Neural cell (in vitro differentiated cells): ENCODE measurements around the gene CLGN. TPM values are rescaled to one million over a fixed set of nuclear protein-coding genes. Genes with fewer than 3 reads are reported as not detected.

Experiments used
- H2AFZ ChIP-seq: fragments of 200-600, 300-800 bp; sonication (generic), shearing (Covaris generic); 2 replicates; pipeline ENCODE4 v1.6.0; 2014; ENCODE audit warnings: low read depth, mild to moderate bottlenecking, antibody characterized with exemption, low read length, moderate library complexity
- H3F3A ChIP-seq: fragments of 200-600 bp; shearing (Covaris generic); 2 replicates; pipeline ENCODE4 v1.6.1; 2016; ENCODE audit warnings: mild to moderate bottlenecking, moderate library complexity, mixed read lengths, antibody characterized with exemption, low read length; ENCODE audit not compliant: insufficient read depth, poor library complexity, severe bottlenecking
- H3K27ac ChIP-seq: fragments of 200-600, 300-800 bp; sonication (generic), shearing (Covaris generic); 2 replicates; pipeline ENCODE4 v1.5.1; 2014; ENCODE audit warnings: mild to moderate bottlenecking, low read length, moderate library complexity
- H3K27me3 ChIP-seq: fragments of 300-800, 200-600 bp; sonication (generic), shearing (Covaris generic); 2 replicates; pipeline ENCODE4 v1.6.0; 2014; ENCODE audit warnings: mild to moderate bottlenecking, low read depth, low read length, moderate library complexity; ENCODE audit not compliant: insufficient read depth
- H3K36me3 ChIP-seq: fragments of 300-800, 200-600 bp; sonication (generic), shearing (Covaris generic); 2 replicates; pipeline ENCODE4 v1.5.1; 2014; ENCODE audit warnings: mild to moderate bottlenecking, antibody characterized with exemption, low read length, moderate library complexity; ENCODE audit not compliant: insufficient read depth
- H3K4me2 ChIP-seq: fragments of 300-800, 200-600 bp; sonication (generic), shearing (Covaris generic); 2 replicates; pipeline ENCODE4 v1.6.0; 2014; ENCODE audit warnings: mild to moderate bottlenecking, low read length
- H3K4me3 ChIP-seq: fragments of 300-800, 200-600 bp; sonication (generic), shearing (Covaris generic); 2 replicates; pipeline ENCODE4 v1.5.1; 2014; ENCODE audit warnings: mild to moderate bottlenecking, low read length, moderate library complexity
- H3K79me2 ChIP-seq: fragments of 200-600 bp; shearing (Covaris generic); replicated peaks from 2 replicates; pipeline ENCODE4 v1.6.0; 2014; ENCODE audit warnings: mild to moderate bottlenecking, low read length, moderate library complexity; ENCODE audit not compliant: insufficient read depth
- H3K9ac ChIP-seq: fragments of 300-800, 200-600 bp; sonication (generic), shearing (Covaris generic); 2 replicates; pipeline ENCODE4 v1.6.1; 2016; ENCODE audit warnings: mild to moderate bottlenecking, low read length, mixed read lengths
- H3K9me2 ChIP-seq: fragments of 200-600 bp; shearing (Covaris generic); 2 replicates; pipeline ENCODE4 v1.6.1; 2016; ENCODE audit warnings: mild to moderate bottlenecking, low read length, mixed read lengths; ENCODE audit not compliant: insufficient read depth
- H3K9me3 ChIP-seq: fragments of 200-600, 300-800 bp; sonication (generic), shearing (Covaris generic); 2 replicates; pipeline ENCODE4 v1.6.1; 2016; ENCODE audit warnings: mild to moderate bottlenecking, mixed run types, low read length, moderate library complexity, mixed read lengths
- H4K20me1 ChIP-seq: fragments of 200-600 bp; shearing (Covaris generic); 2 replicates; pipeline ENCODE4 v1.6.1; 2016; ENCODE audit warnings: mild to moderate bottlenecking, mixed run types; ENCODE audit not compliant: insufficient read depth
- EP300 ChIP-seq: fragments of 450-650 bp; conservative IDR thresholded peaks from 2 replicates; pipeline ENCODE4 v1.6.1; 2014; ENCODE audit warnings: antibody characterized with exemption, mild to moderate bottlenecking, moderate library complexity; ENCODE audit not compliant: poor library complexity, severe bottlenecking
- EZH2 ChIP-seq: fragments of 200-600, 300-800 bp; shearing (Covaris generic), sonication (generic); IDR thresholded peaks from 2 replicates; pipeline ENCODE4 v1.6.1; 2014; ENCODE audit warnings: antibody characterized with exemption, low read length, borderline replicate concordance, mild to moderate bottlenecking; ENCODE audit not compliant: insufficient read depth, poor library complexity, severe bottlenecking
- MXI1 ChIP-seq: fragments of 450-650 bp; conservative IDR thresholded peaks from 2 replicates; pipeline ENCODE4 v1.6.1; 2014; ENCODE audit warnings: antibody characterized with exemption, mild to moderate bottlenecking; ENCODE audit not compliant: poor library complexity, severe bottlenecking
- POLR2AphosphoS5 ChIP-seq: IDR thresholded peaks from 2 replicates; pipeline ENCODE4 v1.6.1; 2012
- RAD21 ChIP-seq: fragments of 450-650 bp; conservative IDR thresholded peaks from 2 replicates; pipeline ENCODE4 v1.6.1; 2014; ENCODE audit warnings: antibody characterized with exemption, mild to moderate bottlenecking, moderate library complexity
- SMC3 ChIP-seq: fragments of 450-650 bp; conservative IDR thresholded peaks from 2 replicates; pipeline ENCODE4 v1.6.1; 2014; ENCODE audit warnings: antibody characterized with exemption, mild to moderate bottlenecking, moderate library complexity; ENCODE audit not compliant: poor library complexity
- TAF1 ChIP-seq: IDR thresholded peaks from 2 replicates; pipeline ENCODE4 v1.6.1; 2012; ENCODE audit warnings: low read depth
- polyA plus RNA-seq: library from polyadenylated mRNA; depleted of rRNA; stranded (reverse); fragments of >200 nt; gene quantifications from 2 replicates; pipeline ENCODE4 v1.2.3, GENCODE V29; 2014
- TF ChIP-seq, protein P1 (sequence below): fragments of 450-650 bp; IDR thresholded peaks from 2 replicates; pipeline ENCODE4 v1.5.1; 2014; ENCODE audit warnings: antibody characterized with exemption, mild to moderate bottlenecking, moderate library complexity; ENCODE audit not compliant: poor library complexity, severe bottlenecking
- TF ChIP-seq, protein P2 (sequence below): IDR thresholded peaks from 2 replicates; pipeline ENCODE4 v1.6.1; 2012; ENCODE audit warnings: borderline replicate concordance

The CLGN gene
- polyA plus RNA-seq, 1 donor from 2014 or later = 20.8 TPM

DNA sequence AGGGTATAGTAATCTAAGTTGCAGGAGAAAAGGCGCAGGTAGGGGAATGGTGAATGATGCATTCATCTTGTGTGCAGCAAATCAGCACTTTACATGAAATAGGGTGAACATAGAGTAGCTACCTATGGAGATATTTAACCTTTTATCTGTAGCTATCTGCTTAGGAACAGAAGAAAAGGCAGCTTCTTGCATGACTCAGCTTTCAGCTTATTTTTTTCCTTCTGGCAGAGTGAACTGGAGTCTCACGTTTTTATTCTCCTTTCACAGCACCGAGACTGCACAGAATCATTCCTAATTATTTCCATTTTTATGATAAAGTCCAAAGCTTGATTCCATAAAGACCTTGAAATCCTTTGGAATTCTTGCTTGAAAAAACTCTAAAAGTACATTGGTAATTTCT is 58.8 kb downstream of the CLGN start:
- Histone ChIP-seq H2AFZ (no peak overlapping the region), H3K4me2 (no peak overlapping the region), H3F3A (peaks cover 5% of the 10 kb centered on the region), H3K9me3 (no peaks in the 10 kb centered on the region), H3K27ac (no peak overlapping the region), H3K79me2 (no peaks in the 10 kb centered on the region), H3K9me2 (no peaks in the 10 kb centered on the region), H3K36me3 (no peaks in the 10 kb centered on the region), H3K9ac (no peak overlapping the region), H3K4me3 (no peak overlapping the region), H4K20me1 (no peaks in the 10 kb centered on the region), H3K27me3 (no peaks in the 10 kb centered on the region)
- TF ChIP-seq TAF1 (no peak), MXI1 (no peak), SMC3 (no peak)

DNA sequence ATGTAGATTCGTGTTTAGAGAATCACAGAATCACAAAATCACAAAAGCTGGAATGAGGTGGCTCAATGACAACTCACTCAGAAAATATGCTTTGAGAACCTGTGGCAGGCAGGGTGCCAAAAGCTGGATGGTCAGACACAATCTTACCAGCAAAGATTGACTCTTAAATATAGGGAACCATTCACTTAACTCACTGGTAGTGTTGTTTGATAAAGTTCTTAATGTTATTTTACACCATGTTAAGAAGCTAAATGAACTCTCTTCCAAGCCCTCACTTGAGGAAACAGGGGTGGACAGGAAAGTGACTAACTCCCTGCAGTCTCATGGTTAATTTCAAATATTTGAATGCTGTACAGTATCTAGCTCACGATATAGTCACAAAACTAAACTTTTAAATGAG is 59.7 kb downstream of the CLGN start:
- Histone ChIP-seq H3K79me2 (no peaks in the 10 kb centered on the region), H3K9me2 (no peaks in the 10 kb centered on the region), H4K20me1 (no peaks in the 10 kb centered on the region), H3K36me3 (no peaks in the 10 kb centered on the region), H3F3A (peaks cover 5% of the 10 kb centered on the region), H3K9me3 (no peaks in the 10 kb centered on the region), H3K4me2 (no peak overlapping the region), H3K9ac (no peak overlapping the region), H2AFZ (no peak overlapping the region), H3K4me3 (no peak overlapping the region), H3K27ac (no peak overlapping the region), H3K27me3 (no peaks in the 10 kb centered on the region)
- TF ChIP-seq, protein P1, sequence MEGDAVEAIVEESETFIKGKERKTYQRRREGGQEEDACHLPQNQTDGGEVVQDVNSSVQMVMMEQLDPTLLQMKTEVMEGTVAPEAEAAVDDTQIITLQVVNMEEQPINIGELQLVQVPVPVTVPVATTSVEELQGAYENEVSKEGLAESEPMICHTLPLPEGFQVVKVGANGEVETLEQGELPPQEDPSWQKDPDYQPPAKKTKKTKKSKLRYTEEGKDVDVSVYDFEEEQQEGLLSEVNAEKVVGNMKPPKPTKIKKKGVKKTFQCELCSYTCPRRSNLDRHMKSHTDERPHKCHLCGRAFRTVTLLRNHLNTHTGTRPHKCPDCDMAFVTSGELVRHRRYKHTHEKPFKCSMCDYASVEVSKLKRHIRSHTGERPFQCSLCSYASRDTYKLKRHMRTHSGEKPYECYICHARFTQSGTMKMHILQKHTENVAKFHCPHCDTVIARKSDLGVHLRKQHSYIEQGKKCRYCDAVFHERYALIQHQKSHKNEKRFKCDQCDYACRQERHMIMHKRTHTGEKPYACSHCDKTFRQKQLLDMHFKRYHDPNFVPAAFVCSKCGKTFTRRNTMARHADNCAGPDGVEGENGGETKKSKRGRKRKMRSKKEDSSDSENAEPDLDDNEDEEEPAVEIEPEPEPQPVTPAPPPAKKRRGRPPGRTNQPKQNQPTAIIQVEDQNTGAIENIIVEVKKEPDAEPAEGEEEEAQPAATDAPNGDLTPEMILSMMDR = no peak
- TF ChIP-seq EZH2 (no peak), MXI1 (no peak), EP300 (no peak), SMC3 (no peak), TAF1 (no peak), RAD21 (no peak), POLR2AphosphoS5 (no peak)
- TF ChIP-seq, protein P2, sequence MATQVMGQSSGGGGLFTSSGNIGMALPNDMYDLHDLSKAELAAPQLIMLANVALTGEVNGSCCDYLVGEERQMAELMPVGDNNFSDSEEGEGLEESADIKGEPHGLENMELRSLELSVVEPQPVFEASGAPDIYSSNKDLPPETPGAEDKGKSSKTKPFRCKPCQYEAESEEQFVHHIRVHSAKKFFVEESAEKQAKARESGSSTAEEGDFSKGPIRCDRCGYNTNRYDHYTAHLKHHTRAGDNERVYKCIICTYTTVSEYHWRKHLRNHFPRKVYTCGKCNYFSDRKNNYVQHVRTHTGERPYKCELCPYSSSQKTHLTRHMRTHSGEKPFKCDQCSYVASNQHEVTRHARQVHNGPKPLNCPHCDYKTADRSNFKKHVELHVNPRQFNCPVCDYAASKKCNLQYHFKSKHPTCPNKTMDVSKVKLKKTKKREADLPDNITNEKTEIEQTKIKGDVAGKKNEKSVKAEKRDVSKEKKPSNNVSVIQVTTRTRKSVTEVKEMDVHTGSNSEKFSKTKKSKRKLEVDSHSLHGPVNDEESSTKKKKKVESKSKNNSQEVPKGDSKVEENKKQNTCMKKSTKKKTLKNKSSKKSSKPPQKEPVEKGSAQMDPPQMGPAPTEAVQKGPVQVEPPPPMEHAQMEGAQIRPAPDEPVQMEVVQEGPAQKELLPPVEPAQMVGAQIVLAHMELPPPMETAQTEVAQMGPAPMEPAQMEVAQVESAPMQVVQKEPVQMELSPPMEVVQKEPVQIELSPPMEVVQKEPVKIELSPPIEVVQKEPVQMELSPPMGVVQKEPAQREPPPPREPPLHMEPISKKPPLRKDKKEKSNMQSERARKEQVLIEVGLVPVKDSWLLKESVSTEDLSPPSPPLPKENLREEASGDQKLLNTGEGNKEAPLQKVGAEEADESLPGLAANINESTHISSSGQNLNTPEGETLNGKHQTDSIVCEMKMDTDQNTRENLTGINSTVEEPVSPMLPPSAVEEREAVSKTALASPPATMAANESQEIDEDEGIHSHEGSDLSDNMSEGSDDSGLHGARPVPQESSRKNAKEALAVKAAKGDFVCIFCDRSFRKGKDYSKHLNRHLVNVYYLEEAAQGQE = no peak

DNA sequence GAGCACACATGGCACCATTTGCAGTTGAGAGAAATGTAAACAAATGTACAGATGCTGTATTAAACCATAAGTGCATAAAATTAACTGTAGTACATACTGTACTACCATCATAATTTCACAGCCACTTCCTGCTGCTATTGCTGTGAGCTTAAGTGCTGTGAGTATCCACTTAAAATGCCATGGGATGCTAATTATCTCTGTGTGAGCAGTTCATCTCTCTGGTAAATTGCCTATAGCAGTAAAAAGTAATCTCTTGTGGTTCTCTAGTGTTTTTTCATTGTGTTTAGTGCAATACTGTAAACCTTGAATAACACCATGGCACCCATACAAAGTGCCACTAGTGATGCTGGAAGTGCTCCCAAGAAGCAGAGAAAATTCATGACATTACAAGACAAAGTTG is 63.9 kb downstream of the CLGN start:
- Histone ChIP-seq H3K4me3 (peak overlapping the region; percentile 25), H3K4me2 (peak overlapping the region; percentile 38), H3K9ac (no peak overlapping the region), H3K36me3 (no peaks in the 10 kb centered on the region), H3K9me2 (no peaks in the 10 kb centered on the region), H4K20me1 (no peaks in the 10 kb centered on the region), H2AFZ (no peak overlapping the region), H3K27ac (peak overlapping the region; percentile 48), H3F3A (peaks cover 5% of the 10 kb centered on the region), H3K79me2 (no peaks in the 10 kb centered on the region), H3K27me3 (no peaks in the 10 kb centered on the region), H3K9me3 (no peaks in the 10 kb centered on the region)
- TF ChIP-seq EZH2 (no peak), SMC3 (no peak), MXI1 (peak; percentile 49), RAD21 (no peak), TAF1 (no peak), POLR2AphosphoS5 (peak; percentile 81), EP300 (peak; percentile 67)
- TF ChIP-seq, protein P1 = no peak
- TF ChIP-seq, protein P2 = peak; percentile 60
